ENCODE data around the gene RCC1.
"Not testable (repeated sequence)": the region's sequence is repeated elsewhere in the genome, so short reads cannot be mapped to it uniquely, and the experiment has no call there.

Gene RCC1, protein sequence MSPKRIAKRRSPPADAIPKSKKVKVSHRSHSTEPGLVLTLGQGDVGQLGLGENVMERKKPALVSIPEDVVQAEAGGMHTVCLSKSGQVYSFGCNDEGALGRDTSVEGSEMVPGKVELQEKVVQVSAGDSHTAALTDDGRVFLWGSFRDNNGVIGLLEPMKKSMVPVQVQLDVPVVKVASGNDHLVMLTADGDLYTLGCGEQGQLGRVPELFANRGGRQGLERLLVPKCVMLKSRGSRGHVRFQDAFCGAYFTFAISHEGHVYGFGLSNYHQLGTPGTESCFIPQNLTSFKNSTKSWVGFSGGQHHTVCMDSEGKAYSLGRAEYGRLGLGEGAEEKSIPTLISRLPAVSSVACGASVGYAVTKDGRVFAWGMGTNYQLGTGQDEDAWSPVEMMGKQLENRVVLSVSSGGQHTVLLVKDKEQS

DNA sequence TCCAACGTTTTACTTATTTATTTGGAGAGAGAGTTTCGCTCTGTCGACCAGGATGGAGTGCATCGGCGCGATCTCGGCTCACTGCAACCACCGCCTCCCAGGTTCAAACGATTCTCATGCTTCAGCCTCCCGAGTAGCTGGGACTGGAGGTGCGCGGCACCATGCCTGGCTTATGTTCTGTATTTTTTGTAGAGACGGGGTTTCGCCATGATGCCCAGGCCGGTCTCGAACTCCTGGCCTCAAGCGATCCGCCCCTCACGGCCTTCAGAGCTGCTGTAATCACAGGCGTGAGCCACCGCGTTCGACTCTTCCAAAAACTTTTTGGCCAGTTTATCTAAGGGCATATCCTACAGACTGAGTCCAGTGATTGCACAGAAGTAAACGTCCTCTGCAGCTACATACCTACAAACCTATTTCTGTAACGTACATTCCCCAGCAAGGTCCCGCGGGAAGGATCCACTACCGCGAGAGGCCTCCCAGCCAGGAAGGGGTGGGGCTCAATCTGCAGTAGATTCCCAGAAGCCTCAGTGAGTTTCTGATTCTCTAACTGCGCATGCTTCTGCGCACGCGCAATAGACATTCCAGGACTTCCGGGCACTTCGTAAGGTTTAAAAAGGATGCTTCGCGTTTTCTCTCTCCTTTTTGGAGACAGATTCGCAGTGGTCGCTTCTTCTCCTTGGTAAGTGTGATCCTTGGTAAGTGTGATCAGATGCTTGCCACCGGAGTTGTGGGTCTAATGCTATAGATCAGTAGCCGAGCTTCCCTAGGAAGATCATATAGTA, at the start of gene RCC1:
TSS of gene RCC1 (plus strand) at position 638 of the 782 bp plus-strand sequence. CDS start 23,824 bp downstream, outside the sequence.
- DNase-seq = peak; percentile 97 to 98

- DNase-seq = no peak
Measured at GRCh38 chr1:28456078-28456477, 49.8 kb upstream of the RCC1 start.

GRCh38 chr1:28457678-28458077, 48.2 kb upstream of the RCC1 start:
- DNase-seq = no peak

DNA sequence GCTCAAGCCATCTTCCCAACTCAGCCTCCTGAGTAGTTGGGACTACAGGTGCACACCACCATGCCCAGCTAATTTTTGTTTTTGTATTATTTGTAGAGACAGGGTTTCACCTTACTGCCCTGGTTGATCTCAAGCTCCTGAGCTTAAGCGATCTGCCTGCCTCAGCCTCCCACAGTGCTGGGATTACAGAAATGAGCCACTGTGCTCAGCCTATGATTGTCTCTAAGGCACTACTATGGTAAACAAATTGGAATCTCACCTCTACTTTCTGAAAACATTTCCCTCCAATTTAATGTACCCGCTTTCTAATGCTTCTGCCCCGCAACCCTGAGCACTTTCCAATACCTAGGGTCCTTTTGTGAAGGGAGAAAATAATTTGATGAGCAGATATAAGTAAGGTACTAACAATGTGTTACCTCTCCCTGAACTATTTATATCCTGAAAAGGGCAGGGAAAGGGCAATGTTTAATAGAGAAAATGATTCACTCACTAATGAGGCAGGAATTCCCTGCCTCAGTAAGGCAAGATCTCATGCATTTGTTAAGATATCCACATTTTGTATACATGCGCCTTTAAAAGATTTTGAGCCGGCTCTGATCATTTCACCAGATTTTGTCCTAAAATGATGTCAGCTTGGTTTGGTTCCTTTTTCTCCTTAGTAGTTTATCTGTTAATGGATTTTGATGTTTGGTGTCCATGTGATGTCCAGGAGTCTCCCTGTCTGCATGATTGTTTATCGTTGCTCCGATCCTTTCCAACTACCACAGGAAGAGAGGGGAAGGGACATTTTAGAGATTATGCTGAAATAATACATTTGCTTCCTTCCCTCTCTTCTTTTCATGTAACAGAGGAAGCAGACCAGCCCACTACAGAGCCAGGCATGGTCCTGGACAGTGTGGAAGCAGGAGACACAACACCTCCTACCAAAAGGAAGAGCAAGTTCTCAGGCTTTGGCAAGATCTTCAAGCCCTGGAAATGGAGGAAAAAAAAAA, 47.3 kb upstream of the RCC1 start:
- no peak for DNase-seq

DNA sequence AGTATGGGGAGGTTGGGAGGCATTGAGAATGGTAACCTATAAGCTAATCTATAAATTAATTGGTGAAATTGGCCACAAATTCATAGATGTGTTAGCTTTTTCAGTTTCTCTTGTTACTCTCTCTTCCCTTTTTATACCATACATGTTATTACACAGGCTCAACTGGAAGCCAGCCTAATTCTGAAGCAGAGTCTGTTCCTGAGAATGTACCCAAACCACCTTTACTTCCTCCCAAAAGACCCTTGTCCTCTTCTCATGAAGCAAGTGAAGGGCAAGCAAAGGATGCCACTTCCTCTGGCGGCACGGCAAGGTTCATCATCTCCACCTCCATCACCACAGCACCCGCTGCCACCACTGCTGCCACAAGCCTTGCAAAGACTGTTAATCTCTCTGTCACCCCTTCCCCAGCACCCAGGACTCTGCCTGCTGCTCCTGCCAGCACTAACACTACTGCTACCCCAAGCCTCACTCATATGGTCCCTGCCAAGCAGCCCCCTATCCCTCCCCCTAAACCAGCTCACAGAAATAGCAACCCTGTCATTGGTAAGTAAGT, 39.5 kb upstream of the RCC1 start:
- no peak for DNase-seq

- no peak for DNase-seq
Measured at GRCh38 chr1:28470146-28470545, 35.7 kb upstream of the RCC1 start.

DNA sequence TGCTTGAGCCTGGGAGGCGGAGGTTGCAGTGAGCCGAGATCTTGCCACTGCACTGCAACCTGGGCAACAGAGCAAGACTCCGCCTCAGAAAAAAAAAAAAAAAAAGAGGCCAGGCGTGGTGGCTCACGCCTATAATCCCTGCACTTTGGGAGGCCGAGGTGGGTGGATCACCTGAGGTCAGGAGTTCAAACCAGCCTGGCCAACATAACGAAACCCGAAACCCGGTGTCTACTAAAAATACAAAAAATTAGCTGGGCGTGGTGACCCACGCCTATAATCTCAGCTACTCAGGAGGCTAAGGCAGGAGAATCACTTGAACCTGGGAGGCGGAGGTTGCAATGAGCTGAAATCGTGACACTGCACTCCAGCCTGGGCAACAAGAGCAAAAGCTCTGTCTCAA, 26.3 kb upstream of the RCC1 start:
- DNase-seq = not testable (repeated sequence)

GRCh38 chr1:28480308-28480707, 25.5 kb upstream of the RCC1 start:
- DNase-seq = no peak

GRCh38 chr1:28482138-28482537, 23.7 kb upstream of the RCC1 start:
- no peak for DNase-seq

DNA sequence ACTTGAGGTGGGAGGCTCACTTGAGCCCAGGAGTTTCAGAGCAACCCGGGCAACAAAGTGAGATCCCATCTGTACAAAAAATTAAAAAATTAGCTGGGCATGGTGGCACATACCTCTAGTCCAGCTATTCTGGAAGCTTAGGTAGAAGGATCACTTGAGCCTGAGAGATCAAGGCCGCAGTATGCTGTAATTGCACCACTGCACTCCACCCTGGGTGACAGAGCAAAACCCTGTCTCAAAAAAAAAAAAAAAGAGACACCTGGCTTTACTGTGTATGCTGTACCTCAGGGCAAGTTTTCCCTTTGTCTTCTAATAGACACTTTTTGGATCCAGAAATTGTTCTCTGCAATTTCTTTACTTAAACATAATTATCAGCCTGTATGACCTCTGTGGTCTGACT, 23.1 kb upstream of the RCC1 start:
- no peak for DNase-seq

GRCh38 chr1:28494737-28495136, 11.1 kb upstream of the RCC1 start:
- DNase-seq = no peak

DNA sequence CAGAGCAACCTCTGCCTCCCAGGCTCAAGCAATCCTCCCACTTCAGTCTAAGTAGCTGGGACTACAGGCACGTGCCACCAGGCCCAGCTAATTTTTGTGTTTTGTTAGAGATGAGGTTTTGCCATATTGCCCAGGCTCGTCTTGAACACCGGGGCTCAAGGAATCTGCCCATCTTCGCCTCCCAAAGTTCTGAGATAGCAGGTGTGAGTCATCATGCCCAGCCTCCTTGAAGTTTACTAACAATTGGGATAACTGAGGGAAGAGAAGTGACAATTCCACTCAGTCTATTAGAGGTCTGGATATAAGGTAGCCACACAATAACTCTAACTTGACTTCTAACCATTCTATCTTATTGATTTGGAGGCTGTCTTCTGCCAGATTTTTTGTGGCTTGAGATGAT, 6.3 kb upstream of the RCC1 start:
- no peak for DNase-seq

- DNase-seq = no peak
Measured at GRCh38 chr1:28501925-28502324, 3.9 kb upstream of the RCC1 start.

GRCh38 chr1:28503117-28503516, 2.7 kb upstream of the RCC1 start:
- DNase-seq = no peak

GRCh38 chr1:28506907-28507246, 1.0 kb downstream of the RCC1 start:
- DNase-seq = no peak

- DNase-seq = no peak
Measured at GRCh38 chr1:28507247-28507645, 1.4 kb downstream of the RCC1 start.

DNA sequence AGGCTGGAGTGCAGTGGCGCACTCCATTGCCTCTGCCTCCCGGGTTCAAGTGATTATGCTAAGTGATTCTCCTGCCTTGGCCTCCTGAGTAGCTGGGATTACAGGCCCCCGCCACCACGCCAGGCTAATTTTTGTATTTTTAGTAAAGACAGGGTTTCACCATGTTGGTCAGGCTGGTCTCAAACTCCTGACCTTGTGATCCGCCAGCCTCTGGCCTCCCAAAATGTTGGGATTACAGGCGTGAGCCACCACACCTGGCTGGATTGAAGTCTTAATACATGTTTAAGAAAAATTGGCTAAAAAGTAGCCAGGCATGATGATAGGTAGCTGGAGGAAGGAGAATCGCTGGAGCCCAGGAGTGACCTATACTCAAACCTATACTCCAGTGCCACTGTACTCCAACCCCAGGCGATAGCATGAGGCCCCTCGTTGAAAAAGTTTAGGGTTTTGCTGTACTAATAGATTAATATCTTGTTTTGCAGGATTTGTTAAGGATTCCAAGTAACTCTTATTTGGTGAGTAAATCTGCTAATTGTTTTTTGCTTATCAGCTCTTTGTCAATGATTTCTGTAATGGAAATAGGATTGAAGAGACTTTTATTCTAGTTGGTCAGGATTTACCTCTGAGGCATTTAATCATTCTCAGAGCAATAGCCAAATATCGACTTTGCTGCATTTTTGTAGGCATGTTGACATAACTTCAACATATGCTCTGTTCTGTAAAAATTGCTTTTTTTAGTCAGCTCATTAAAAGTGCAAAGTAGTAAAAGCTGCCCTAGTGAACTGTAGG, 2.0 kb downstream of the RCC1 start:
- DNase-seq = no peak

DNA sequence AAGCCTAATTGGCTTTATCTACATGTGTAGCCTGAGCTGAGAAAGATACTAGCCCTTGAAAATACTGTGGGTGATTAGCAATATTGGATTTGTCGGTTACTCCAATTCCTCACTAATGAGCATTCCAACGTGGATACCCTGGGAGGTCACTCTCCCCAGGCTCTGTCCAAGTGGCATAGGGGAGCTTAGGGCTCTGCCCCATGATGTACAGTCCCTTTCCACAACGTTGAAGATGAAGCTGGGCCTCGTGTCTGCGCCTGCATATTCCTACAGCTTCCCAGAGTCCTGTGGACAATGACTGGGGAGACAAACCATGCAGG, 2.6 kb downstream of the RCC1 start:
- no peak for DNase-seq

GRCh38 chr1:28509705-28510272, 3.9 kb downstream of the RCC1 start:
- DNase-seq = no peak

- DNase-seq = no peak
Measured at GRCh38 chr1:28510273-28510969, 4.6 kb downstream of the RCC1 start.

DNA sequence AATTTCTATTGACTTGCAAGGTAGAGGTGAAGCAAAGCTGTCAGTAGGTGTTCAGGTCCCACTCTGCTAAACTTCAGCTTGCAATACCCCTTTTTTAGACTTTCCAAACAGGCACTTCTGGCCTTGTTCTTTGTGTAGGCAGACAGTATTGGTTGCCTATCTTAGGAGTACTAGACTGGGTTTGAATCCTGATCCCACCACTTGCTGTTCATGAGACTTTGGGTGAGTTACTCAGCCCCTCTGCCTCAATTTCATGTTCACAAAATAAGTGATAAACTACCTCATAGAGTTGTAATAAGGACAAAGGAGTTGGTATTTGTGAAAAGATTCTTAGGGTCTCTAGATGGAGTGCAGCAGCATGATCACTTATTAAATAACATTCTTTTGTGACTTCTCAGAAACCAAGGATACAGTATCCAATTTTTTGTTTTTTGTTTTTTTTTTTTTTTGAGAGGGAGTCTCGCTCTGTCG, 5.2 kb downstream of the RCC1 start:
- no peak for DNase-seq
